SK-N-SH (cell line): Measurements from ENCODE around the gene NAT8L. TPM values are rescaled to one million over a fixed set of nuclear protein-coding genes. Genes with fewer than 3 reads are reported as not detected.

ENCODE experiments used
- CTCF ChIA-PET: fragments of 300-600, 350-600 bp; formaldehyde crosslinking; extraction: SDS; loops from one replicate; lab custom pipeline; 2021; lab: Yijun Ruan, JAX
- POLR2A ChIA-PET: fragments of 350-600 bp; sonication (Branson Sonifier 250); formaldehyde crosslinking; extraction: SDS; loops from one replicate; lab custom pipeline; 2020; ENCODE audit warnings: antibody characterized with exemption, inconsistent platforms; lab: Yijun Ruan, JAX
- DNase-seq: peaks from one replicate; pipeline ENCODE4 v3.0.0; 2012
- H2AFZ ChIP-seq: fragments of 200-600 bp; sonication (generic); 2 replicates; pipeline ENCODE4 v1.8.1; 2016; ENCODE audit warnings: antibody characterized with exemption, mild to moderate bottlenecking, low read depth
- H3F3A ChIP-seq: fragments of 200-600 bp; sonication (generic); replicated peaks from 2 replicates; pipeline ENCODE3; 2016; ENCODE audit warnings: antibody characterized with exemption, mild to moderate bottlenecking; ENCODE audit not compliant: insufficient read depth
- H3K27ac ChIP-seq, 2 experiments: fragments of 200-500 bp in 1 of 2; fragments of 200-600 bp in 1 of 2; sonication (Bioruptor generic) in 1 of 2; sonication (generic), shearing (Covaris generic) in 1 of 2; 2 replicates each; pipeline versions ENCODE4 v1.5.1 to v1.6.1; 2014 to 2016; ENCODE audit warnings: low read depth in 2 of 2, inconsistent platforms in 1 of 2, low read length in 1 of 2, mild to moderate bottlenecking in 1 of 2, mixed read lengths in 1 of 2
- H3K27me3 ChIP-seq: fragments of 200-600 bp; sonication (generic), shearing (Covaris generic); 2 replicates; pipeline ENCODE4 v1.6.1; 2016; ENCODE audit warnings: mixed run types; ENCODE audit not compliant: insufficient read depth
- H3K36me3 ChIP-seq, 2 experiments: fragments of 200-500 bp in 1 of 2; fragments of 200-600 bp in 1 of 2; sonication (Bioruptor generic) in 1 of 2; sonication (generic) in 1 of 2; replicated peaks in 1 of 2; 2 replicates each; pipeline versions ENCODE3 to v1.5.1; 2014 to 2016; ENCODE audit warnings: low read length in 1 of 2, mild to moderate bottlenecking in 1 of 2; ENCODE audit not compliant: insufficient read depth in 2 of 2, control insufficient read depth in 1 of 2
- H3K4me1 ChIP-seq, 2 experiments: fragments of 200-500 bp in 1 of 2; fragments of 200-600 bp in 1 of 2; sonication (Bioruptor generic) in 1 of 2; sonication (generic), shearing (Covaris generic) in 1 of 2; 2 replicates each; pipeline versions ENCODE4 v1.5.1 to v1.6.1; 2014 to 2016; ENCODE audit warnings: low read depth in 1 of 2, low read length in 1 of 2, mixed run types in 1 of 2; ENCODE audit not compliant: insufficient read depth in 2 of 2, control insufficient read depth in 1 of 2
- H3K4me2 ChIP-seq: fragments of 200-600 bp; sonication (generic), shearing (Covaris generic); 2 replicates; pipeline ENCODE4 v1.6.1; 2017; ENCODE audit warnings: mixed run types
- H3K4me3 ChIP-seq, 2 experiments: fragments of 200-500 bp in 1 of 2; fragments of 200-600 bp in 1 of 2; sonication (Bioruptor generic) in 1 of 2; sonication (generic), shearing (Covaris generic) in 1 of 2; 2 replicates each; pipeline versions ENCODE4 v1.5.1 to v1.8.1; 2014 to 2016; ENCODE audit warnings: low read depth in 2 of 2, inconsistent platforms in 1 of 2, low read length in 1 of 2, mild to moderate bottlenecking in 1 of 2, mixed read lengths in 1 of 2, moderate library complexity in 1 of 2
- H3K79me2 ChIP-seq: fragments of 200-600 bp; sonication (generic); 2 replicates; pipeline ENCODE4 v1.8.1; 2017; ENCODE audit warnings: mild to moderate bottlenecking; ENCODE audit not compliant: insufficient read depth
- H3K9ac ChIP-seq: fragments of 200-600 bp; sonication (generic); 2 replicates; pipeline ENCODE4 v1.6.1; 2017; ENCODE audit warnings: mixed run types
- H3K9me2 ChIP-seq: fragments of 200-600 bp; sonication (generic); 2 replicates; pipeline ENCODE4 v1.6.1; 2017; ENCODE audit warnings: mixed run types
- H3K9me3 ChIP-seq: fragments of 200-600 bp; sonication (generic); 2 replicates; pipeline ENCODE4 v1.6.1; 2017; ENCODE audit warnings: mixed run types, mild to moderate bottlenecking, moderate library complexity
- H4K20me1 ChIP-seq: fragments of 200-600 bp; sonication (generic); 2 replicates; pipeline ENCODE4 v1.6.1; 2017; ENCODE audit warnings: mild to moderate bottlenecking, mixed run types; ENCODE audit not compliant: insufficient read depth
- CHD2 ChIP-seq: fragments of 150-350 bp; IDR thresholded peaks from 2 replicates; pipeline ENCODE4 v1.6.1; 2018; ENCODE audit warnings: low read length; ENCODE audit not compliant: partially characterized antibody
- ELF1 ChIP-seq: IDR thresholded peaks from 2 replicates; pipeline ENCODE4 v1.4.0; 2012
- EP300 ChIP-seq, 2 experiments: IDR thresholded peaks; 2 replicates each; pipeline versions ENCODE4 v1.4.0 to v1.6.1; 2012; ENCODE audit warnings: borderline replicate concordance in 1 of 2, low read depth in 1 of 2, low read length in 1 of 2
- EZH2phosphoT487 ChIP-seq: fragments of 200-600 bp; sonication (generic); IDR thresholded peaks from 2 replicates; pipeline ENCODE4 v1.6.1; 2017; ENCODE audit warnings: low read depth, mixed run types, mild to moderate bottlenecking, antibody characterized with exemption, moderate library complexity, borderline replicate concordance
- FOXJ3 ChIP-seq: sonication (generic); formaldehyde crosslinking; IDR thresholded peaks from 2 replicates; pipeline ENCODE4 v1.5.1; 2020; ENCODE audit warnings: mild to moderate bottlenecking, missing genetic modification reagents
- MXI1 ChIP-seq: IDR thresholded peaks from 2 replicates; pipeline ENCODE4 v1.6.1; 2012; ENCODE audit warnings: mild to moderate bottlenecking, low read depth, low read length, improper control_type of control experiment
- NFIC ChIP-seq: IDR thresholded peaks from 2 replicates; pipeline ENCODE4 v1.4.0; 2012; ENCODE audit warnings: borderline replicate concordance
- PBX3 ChIP-seq: IDR thresholded peaks from 2 replicates; pipeline ENCODE4; 2012
- POLR2AphosphoS5 ChIP-seq: IDR thresholded peaks from 2 replicates; pipeline ENCODE4 v1.6.1; 2012; ENCODE audit warnings: low read depth, low read length
- RXRA ChIP-seq: IDR thresholded peaks from 2 replicates; pipeline ENCODE4 v1.4.0; 2012; ENCODE audit warnings: low read depth, mild to moderate bottlenecking, borderline replicate concordance
- SMC3 ChIP-seq: IDR thresholded peaks from 2 replicates; pipeline ENCODE4 v1.6.1; 2012; ENCODE audit warnings: low read depth, low read length, improper control_type of control experiment
- TAF1 ChIP-seq: IDR thresholded peaks from 2 replicates; pipeline ENCODE4 v1.6.1; 2012; ENCODE audit warnings: low read depth, mild to moderate bottlenecking, low read length, moderate library complexity, borderline replicate concordance
- USF1 ChIP-seq: IDR thresholded peaks from 2 replicates; pipeline ENCODE4 v1.4.0; 2012; ENCODE audit warnings: low read depth, borderline replicate concordance
- WGBS: methylation state at CpG from one replicate; pipeline ENCODE4 v1.1.6; 2017; ENCODE audit warnings: low lambda C conversion rate; 5-methylcytosine and 5-hydroxymethylcytosine counted together
- polyA plus RNA-seq, 3 experiments: library from polyadenylated mRNA; depleted of rRNA; stranded (reverse); fragments of >200 nt; gene quantifications; 2 replicates each; pipeline ENCODE4 v1.2.3, GENCODE V29; 2012
- TF ChIP-seq, protein P1 (sequence below): fragments of 150-350 bp; IDR thresholded peaks from 2 replicates; pipeline ENCODE4 v1.6.1; 2017; ENCODE audit warnings: antibody characterized with exemption, low read length, low read depth, borderline replicate concordance
- TF ChIP-seq, protein P2 (sequence below): fragments of 200-600 bp; sonication (generic); IDR thresholded peaks from 2 replicates; pipeline ENCODE4 v1.6.1; 2017; ENCODE audit warnings: antibody characterized with exemption, mild to moderate bottlenecking, moderate library complexity
- TF ChIP-seq, protein P3 (sequence below): IDR thresholded peaks from 2 replicates; pipeline ENCODE4 v1.6.1; 2012; ENCODE audit warnings: mild to moderate bottlenecking, low read depth, low read length, moderate library complexity
- TF ChIP-seq, protein P4 (sequence below): fragments of 150-350 bp; IDR thresholded peaks from 2 replicates; pipeline ENCODE4 v1.6.1; 2016; ENCODE audit warnings: mild to moderate bottlenecking, low read depth, low read length

NAT8L gene
- polyA plus RNA-seq, 1 of the 3 experiments (the other 2 are of a cell fraction): 0.43 TPM

DNA sequence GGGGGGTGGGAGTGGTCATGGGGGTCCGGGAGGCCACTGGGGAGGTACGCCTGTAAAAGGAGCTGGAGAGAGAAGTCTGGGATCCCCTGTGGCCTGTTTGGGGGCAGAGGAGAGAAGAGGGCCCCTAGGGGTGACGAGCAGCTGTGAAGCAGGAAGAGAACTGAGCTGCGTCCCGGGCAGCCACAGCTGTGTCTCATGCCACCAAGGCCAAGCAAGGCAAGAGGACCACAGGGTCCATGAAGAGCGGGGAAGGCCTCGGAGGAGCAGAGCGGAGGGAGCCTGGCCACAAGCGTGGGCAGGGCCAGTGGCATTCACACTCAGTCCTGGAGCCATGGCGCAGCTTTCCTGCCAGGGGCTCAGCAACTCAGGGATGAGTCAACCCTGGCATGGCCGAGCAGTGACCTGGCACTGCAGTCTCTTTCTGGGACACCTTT is 13.6 kb upstream of the NAT8L start (continued):
- TF ChIP-seq, protein P1, sequence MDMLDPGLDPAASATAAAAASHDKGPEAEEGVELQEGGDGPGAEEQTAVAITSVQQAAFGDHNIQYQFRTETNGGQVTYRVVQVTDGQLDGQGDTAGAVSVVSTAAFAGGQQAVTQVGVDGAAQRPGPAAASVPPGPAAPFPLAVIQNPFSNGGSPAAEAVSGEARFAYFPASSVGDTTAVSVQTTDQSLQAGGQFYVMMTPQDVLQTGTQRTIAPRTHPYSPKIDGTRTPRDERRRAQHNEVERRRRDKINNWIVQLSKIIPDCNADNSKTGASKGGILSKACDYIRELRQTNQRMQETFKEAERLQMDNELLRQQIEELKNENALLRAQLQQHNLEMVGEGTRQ: no peak
- TF ChIP-seq PBX3: no peak

DNA sequence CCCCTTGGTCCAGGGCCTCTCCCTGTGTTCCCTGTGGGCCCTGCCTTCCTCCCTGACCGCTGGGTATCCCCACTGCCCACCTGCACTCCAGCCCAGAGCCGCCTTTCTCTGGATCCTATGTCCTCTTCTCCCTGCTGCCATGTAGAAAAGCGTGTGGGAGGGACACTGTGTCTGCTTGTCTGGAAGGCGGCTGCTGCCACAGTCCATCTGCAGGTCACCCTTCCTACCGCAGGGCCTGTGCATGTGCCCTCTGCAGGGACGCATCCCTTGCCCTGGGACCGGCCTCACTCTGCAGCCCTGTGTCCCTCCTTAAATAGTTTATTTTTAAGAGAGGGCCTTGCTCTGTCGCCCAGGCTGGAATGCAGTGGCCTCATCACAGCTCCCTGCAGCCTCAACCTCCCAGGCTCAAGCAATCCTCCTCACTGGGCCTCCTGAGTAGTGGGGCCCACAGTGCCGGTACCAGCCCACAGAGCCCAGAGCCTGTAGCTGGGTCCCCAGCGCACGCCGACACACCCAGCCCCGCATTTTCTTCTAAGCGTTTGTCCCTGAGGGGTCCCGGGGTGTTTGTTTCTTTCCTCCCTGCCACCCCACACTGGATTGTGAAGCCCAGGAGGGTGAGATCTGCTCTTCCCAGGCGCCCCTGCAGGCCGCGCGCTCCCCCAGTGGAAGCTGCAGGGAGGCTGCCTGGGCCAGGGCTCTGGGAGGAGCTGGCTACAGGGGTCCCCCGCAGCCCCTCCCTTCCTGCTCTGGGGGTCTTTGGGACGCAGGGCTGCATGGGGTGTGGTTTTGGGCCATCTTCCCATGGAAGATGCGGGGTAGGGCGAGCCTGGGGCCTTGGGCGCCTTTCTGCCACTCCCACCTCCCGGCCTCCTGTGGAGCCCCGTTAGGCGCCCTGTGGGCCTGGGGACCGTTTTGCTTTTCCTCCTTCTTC is 12.8 kb upstream of the NAT8L start:
- no peak overlapping the region for H3K27ac ChIP-seq
- H3K36me3 ChIP-seq: no peaks in the 10 kb centered on the region
- H3K4me1 ChIP-seq: peaks cover 0 to 7% of the 10 kb centered on the region in 2 experiments; a peak in 1 of 4 replicates
- H3K4me3 ChIP-seq: no peak overlapping the region
- peak; percentile 56 for DNase-seq
- ChIA-PET CTCF (no interaction called here), POLR2A (interaction anchor here (0.7 kb wide), 1 partner anchor 13 kb away, joined by 3 read pairs; no protein-coding TSS in a partner anchor)
- H3K9me3 ChIP-seq: no peaks in the 10 kb centered on the region
- WGBS: 83% methylated on average over 15 of the region's 28 CpGs
- H2AFZ ChIP-seq: no peak overlapping the region
- H3K27me3 ChIP-seq: no peaks in the 10 kb centered on the region
- no peak overlapping the region for H3K4me2 ChIP-seq
- no peak overlapping the region for H3K9ac ChIP-seq
- H3F3A ChIP-seq: peaks cover 8% of the 10 kb centered on the region
- H4K20me1 ChIP-seq: peaks cover 8% of the 10 kb centered on the region; the same call in 1 of the 2 replicates
- H3K79me2 ChIP-seq: peaks cover 5% of the 10 kb centered on the region; the same call in 1 of the 2 replicates
- no peaks in the 10 kb centered on the region for H3K9me2 ChIP-seq
- TF ChIP-seq USF1: no peak
- no peak for TF ChIP-seq MXI1
- TF ChIP-seq EP300 (IDR thresholded peaks at IDR 0.05; ENCODE audit: borderline replicate concordance in 1 of 2, low read depth in 1 of 2, low read length in 1 of 2): no peak
- TF ChIP-seq NFIC: no peak
- TF ChIP-seq, protein P2, sequence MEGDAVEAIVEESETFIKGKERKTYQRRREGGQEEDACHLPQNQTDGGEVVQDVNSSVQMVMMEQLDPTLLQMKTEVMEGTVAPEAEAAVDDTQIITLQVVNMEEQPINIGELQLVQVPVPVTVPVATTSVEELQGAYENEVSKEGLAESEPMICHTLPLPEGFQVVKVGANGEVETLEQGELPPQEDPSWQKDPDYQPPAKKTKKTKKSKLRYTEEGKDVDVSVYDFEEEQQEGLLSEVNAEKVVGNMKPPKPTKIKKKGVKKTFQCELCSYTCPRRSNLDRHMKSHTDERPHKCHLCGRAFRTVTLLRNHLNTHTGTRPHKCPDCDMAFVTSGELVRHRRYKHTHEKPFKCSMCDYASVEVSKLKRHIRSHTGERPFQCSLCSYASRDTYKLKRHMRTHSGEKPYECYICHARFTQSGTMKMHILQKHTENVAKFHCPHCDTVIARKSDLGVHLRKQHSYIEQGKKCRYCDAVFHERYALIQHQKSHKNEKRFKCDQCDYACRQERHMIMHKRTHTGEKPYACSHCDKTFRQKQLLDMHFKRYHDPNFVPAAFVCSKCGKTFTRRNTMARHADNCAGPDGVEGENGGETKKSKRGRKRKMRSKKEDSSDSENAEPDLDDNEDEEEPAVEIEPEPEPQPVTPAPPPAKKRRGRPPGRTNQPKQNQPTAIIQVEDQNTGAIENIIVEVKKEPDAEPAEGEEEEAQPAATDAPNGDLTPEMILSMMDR: no peak
- TF ChIP-seq FOXJ3 (CRISPR knock-in tag): no peak
- no peak for TF ChIP-seq POLR2AphosphoS5
- TF ChIP-seq CHD2: no peak
- TF ChIP-seq, protein P3, sequence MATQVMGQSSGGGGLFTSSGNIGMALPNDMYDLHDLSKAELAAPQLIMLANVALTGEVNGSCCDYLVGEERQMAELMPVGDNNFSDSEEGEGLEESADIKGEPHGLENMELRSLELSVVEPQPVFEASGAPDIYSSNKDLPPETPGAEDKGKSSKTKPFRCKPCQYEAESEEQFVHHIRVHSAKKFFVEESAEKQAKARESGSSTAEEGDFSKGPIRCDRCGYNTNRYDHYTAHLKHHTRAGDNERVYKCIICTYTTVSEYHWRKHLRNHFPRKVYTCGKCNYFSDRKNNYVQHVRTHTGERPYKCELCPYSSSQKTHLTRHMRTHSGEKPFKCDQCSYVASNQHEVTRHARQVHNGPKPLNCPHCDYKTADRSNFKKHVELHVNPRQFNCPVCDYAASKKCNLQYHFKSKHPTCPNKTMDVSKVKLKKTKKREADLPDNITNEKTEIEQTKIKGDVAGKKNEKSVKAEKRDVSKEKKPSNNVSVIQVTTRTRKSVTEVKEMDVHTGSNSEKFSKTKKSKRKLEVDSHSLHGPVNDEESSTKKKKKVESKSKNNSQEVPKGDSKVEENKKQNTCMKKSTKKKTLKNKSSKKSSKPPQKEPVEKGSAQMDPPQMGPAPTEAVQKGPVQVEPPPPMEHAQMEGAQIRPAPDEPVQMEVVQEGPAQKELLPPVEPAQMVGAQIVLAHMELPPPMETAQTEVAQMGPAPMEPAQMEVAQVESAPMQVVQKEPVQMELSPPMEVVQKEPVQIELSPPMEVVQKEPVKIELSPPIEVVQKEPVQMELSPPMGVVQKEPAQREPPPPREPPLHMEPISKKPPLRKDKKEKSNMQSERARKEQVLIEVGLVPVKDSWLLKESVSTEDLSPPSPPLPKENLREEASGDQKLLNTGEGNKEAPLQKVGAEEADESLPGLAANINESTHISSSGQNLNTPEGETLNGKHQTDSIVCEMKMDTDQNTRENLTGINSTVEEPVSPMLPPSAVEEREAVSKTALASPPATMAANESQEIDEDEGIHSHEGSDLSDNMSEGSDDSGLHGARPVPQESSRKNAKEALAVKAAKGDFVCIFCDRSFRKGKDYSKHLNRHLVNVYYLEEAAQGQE: no peak
- TF ChIP-seq ELF1: no peak
- TF ChIP-seq SMC3: no peak
- no peak for TF ChIP-seq RXRA
- no peak for TF ChIP-seq TAF1
- TF ChIP-seq, protein P4, sequence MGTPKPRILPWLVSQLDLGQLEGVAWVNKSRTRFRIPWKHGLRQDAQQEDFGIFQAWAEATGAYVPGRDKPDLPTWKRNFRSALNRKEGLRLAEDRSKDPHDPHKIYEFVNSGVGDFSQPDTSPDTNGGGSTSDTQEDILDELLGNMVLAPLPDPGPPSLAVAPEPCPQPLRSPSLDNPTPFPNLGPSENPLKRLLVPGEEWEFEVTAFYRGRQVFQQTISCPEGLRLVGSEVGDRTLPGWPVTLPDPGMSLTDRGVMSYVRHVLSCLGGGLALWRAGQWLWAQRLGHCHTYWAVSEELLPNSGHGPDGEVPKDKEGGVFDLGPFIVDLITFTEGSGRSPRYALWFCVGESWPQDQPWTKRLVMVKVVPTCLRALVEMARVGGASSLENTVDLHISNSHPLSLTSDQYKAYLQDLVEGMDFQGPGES: no peak
- no peak for TF ChIP-seq EZH2phosphoT487
